ENCODE results near the gene C22orf15.

The C22orf15 gene

DNA sequence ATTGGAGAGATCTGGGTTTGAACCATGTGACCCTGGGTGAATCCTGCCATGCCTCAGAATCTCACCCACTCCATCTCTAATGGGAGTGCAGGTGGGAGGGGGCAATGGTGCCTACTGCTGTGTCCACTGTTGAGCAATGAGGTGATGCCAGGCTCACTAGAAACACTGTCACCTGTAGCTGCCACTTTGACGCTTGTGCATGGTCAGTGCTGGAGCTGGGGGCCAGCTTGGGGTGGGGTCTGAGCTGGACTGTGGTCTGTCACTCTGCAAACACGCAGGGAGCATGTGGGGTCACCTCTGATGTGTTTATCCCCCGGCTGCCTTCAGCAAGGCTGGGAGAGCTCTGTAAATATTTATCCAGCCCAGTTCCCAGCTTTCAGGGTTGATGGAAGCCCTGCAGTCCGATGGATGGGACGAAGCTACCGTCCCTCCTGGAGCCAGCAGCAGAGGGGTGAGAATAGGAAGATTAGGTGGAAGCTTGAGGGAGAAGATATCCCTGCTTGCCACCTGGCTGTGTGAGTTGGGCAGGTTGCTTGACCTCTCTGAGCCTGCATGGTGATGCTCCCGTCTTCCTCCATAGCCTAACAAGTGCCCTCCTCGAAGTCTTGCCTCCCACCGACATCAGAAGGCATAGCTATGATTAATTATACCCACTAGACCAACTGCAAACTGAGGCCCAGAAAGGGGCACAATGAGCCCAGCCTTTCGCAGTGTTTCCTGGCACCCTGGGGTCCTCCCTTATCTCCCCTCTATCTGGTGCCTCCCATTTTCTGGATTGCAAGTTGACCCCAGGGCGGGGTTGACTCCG lies 11.5 kb downstream of the C22orf15 start:
- DNase-seq, result no peak

DNA sequence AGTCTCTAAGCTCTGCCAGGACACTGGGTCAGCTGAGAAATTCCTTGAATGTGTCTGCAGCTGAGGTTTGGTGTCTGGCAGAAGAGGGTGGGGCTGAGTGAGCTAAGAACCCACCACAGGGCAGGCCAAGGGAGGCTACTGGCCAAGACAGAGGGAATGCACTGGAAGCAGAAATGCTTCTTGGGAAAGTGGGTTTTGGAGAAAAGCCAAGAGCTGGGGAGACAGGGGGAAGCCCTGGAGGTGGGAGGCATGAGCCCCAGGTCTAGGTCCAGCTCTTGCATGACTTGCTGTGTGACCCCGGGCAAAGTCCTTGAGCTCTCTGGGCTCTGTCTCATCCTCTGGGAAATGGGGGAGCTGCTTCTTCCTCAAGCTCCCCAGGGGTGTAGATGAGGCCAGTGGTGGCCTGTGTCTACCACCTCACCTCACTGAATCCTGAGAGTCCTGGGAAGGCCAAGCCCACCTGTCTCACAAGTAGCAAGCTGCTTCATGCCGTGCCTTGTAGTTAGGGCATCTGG lies 12.2 kb downstream of the C22orf15 start:
- no peak for DNase-seq

DNA sequence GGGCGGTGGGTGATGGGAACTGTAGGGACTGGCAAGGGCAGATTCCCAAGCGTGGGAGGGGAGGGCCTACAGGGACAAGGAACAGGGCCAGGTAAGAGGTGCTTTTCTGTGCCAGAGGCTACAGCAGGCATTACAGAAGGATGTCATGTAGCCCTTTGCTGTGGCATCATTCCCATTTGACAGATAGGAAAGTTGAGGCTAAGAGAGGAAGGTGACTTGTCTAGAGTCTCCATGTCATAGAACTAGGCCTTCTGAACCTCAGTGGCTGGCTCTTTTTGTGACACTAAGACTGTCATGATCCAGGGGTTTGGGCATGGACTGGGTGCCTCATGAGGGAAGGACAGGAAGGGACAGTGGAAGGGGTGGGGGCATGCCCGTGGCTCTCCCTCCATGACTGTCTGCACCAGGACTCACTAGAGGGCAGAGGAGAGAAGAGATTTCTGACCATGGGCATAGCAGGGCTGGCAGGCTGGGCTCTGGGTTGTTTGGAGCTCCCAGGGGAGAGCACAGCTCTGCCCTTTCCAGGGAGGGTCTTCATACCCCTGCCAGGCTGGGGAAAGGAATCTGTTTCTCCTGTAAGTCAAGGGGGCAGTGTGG lies 13.1 kb downstream of the C22orf15 start:
- no peak for DNase-seq

DNA sequence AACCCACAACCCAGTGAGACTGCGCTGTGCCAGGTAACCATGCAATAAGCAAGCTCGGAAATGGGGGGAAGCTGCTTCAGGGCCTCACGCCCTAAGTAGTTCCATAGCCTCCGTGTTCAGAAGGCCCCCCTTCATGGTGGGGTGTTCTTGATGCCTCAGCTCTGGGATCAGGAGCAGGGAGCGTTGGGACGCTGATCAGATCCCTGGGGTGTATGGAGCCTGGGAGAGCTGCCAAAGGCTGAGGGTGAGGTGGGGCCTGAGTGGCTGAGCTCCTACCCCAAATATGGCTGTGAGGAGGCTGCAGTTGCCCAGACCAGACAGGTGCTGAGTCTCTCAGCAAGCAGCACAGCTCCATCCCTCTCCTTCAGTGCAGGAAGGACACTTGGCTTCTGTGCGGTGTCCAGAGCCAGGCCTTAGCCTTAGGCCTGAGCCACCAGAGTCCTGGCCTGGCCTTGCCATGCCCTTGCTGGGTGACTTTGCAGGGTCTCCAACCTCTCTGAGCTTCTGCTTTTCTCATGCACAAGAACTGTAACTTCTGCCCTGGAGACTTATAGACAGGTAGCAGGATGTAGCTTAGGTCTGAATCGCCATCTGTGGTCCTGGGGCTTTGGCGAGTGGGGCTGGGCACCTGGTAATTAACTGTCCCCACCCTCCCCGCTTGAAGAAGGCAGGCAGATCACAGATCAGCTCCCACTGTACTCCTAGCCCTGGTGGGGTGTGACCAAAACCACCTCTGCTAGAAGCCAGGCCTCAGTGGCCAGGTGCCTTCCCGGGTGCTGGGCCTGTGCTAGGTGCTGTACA lies 15.2 kb downstream of the C22orf15 start:
- DNase-seq, result no peak

DNA sequence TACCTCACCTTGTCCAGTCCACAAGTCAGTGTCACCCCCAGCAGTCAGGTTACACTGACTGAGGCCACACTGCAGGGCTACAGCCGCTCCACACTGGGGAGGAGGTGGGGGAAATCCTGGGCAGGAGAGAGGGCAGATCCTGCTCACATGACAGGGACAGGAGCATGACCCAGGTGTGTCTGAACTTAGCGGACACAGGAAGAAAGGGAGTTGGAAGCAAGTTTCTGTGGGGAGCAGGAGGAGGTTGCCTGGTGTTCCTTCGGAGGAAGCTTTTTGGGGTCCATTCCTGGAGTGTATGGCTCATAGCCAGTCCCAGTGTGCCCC lies 15.7 kb downstream of the C22orf15 start:
- DNase-seq, result no peak

DNA sequence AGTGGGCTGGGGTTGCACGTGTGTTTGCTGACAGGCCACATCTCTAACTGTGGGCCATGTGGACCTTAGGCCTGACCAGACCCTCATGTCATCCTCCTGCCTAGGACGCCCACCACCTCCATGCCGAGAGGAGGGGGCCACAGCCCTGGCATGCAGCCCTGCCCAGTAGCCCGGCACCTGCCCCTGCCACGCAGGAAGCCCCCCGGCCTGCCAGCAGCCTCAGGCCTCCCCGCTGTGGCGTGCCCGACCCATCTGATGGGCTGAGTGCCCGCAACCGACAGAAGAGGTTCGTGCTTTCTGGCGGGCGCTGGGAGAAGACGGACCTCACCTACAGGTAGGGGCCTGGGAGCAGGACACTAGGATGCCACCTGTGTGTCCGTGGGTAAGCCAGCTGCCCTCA lies 16.3 kb downstream of the C22orf15 start:
- no peak for DNase-seq

DNA sequence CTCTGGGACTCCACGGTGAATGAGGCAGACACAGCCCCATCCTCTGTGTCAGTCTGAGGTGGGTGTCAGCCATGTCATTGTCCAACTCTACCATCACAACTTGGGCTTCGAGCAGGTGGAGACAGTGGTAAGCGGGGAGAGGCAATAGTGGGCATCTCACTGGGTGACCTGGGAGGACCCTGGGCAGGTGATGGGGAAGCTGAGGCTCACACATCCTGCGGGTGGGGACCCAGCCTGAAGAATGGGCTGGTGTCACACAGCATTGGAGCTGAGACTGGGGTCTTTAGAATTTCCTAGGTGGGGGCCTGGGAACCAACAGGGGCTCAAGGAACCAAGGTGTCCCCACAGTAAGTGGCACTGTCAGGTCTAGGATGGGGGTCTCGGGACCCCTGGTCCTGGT lies 16.9 kb downstream of the C22orf15 start:
- DNase-seq, result no peak

DNA sequence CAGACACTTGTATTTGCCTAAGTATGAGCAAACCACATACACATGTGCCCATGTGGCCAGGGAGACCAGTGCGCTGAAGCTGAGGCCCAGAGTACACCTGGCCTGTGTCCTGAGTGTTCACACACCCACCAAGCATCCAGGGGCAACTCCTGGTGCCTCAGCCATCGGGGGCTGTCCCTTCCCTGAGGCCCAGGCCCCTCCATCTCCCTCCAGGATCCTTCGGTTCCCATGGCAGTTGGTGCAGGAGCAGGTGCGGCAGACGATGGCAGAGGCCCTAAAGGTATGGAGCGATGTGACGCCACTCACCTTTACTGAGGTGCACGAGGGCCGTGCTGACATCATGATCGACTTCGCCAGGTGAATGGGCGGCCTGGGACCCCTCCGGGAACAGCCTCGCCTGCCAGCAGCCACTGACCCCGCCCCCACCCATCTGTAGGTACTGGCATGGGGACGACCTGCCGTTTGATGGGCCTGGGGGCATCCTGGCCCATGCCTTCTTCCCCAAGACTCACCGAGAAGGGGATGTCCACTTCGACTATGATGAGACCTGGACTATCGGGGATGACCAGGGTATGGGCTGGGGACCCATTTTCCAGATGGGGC lies 17.5 kb downstream of the C22orf15 start:
- DNase-seq, result no peak

DNA sequence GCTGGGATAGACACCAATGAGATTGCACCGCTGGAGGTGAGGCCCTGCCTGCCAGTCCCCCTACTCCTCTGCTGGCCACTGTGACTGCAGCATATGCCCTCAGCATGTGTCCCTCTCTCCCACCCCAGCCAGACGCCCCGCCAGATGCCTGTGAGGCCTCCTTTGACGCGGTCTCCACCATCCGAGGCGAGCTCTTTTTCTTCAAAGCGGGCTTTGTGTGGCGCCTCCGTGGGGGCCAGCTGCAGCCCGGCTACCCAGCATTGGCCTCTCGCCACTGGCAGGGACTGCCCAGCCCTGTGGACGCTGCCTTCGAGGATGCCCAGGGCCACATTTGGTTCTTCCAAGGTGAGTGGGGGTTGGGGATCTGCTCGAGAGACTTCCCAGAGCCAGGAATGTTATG lies 18.3 kb downstream of the C22orf15 start:
- DNase-seq, result no peak

DNA sequence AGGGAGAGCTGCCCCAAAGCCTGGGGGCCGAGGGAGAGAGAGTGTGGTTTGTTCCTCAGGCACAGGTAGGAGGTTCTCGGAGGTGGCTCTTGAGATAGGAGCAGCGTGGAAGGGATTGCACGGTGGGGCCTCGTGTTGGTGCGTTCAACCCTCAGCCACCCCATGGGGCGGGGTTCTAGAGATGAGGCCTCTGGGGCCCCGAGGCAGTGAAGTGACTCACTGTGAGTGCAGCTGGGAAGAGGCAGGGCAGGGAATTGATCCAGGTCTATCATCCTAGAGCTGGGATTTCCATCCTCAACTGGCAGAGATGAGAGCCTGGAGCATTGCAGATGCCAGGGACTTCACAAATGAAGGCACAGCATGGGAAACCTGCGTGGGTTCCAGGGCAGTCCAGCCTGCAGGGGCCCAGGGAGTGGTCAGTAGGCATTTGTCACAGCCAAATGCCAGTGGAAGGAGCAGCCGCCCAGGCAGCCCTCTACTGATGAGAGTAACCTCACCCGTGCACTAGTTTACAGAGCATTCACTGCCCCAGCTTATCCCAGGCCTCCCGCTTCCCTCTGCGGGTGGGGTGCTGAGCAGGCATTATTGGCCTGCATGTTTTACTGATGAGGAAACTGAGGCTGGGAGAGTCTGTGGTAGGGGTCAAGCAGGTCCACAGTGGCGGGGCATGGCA lies 18.9 kb downstream of the C22orf15 start:
- no peak for DNase-seq

DNA sequence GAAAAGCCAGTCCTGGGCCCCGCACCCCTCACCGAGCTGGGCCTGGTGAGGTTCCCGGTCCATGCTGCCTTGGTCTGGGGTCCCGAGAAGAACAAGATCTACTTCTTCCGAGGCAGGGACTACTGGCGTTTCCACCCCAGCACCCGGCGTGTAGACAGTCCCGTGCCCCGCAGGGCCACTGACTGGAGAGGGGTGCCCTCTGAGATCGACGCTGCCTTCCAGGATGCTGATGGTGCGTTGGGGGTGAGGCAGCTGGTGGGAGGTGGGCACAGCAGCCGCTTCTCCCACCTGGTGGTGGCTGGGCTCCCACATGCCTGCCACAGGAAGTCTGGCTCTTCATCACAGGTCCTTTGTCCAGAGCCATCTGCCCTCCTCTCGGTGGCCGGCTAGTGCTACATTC lies 19.5 kb downstream of the C22orf15 start:
- no peak for DNase-seq

DNA sequence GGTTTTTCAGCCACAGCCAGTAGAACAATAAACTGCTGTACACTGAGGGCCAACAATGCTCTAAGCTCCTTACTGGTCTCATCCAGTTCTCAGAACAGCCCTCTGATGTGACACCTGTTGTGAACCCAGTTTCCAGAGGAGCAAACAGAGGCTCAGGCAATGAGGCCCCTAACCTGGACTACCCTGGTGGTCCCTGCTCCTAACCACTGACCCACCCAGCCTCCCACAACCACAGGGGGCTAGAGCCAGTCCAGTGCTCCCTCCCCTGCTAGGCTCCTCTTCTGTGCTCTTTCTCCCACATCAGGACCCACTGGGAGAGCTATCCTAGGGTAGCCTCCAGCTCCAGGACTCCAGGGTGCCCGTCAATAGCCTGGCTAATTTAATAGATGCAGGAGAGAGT lies 19.9 kb downstream of the C22orf15 start:
- DNase-seq, result no peak

DNA sequence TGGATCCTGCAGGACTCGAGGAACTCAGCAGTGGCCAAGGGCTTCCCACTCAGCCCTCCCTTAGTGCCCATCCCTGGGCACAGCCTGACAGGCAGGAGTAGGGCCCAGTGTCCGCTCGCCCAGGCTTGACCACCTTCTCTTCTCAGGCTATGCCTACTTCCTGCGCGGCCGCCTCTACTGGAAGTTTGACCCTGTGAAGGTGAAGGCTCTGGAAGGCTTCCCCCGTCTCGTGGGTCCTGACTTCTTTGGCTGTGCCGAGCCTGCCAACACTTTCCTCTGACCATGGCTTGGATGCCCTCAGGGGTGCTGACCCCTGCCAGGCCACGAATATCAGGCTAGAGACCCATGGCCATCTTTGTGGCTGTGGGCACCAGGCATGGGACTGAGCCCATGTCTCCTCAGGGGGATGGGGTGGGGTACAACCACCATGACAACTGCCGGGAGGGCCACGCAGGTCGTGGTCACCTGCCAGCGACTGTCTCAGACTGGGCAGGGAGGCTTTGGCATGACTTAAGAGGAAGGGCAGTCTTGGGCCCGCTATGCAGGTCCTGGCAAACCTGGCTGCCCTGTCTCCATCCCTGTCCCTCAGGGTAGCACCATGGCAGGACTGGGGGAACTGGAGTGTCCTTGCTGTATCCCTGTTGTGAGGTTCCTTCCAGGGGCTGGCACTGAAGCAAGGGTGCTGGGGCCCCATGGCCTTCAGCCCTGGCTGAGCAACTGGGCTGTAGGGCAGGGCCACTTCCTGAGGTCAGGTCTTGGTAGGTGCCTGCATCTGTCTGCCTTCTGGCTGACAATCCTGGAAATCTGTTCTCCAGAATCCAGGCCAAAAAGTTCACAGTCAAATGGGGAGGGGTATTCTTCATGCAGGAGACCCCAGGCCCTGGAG lies 20.7 kb downstream of the C22orf15 start:
- DNase-seq, result no peak

DNA sequence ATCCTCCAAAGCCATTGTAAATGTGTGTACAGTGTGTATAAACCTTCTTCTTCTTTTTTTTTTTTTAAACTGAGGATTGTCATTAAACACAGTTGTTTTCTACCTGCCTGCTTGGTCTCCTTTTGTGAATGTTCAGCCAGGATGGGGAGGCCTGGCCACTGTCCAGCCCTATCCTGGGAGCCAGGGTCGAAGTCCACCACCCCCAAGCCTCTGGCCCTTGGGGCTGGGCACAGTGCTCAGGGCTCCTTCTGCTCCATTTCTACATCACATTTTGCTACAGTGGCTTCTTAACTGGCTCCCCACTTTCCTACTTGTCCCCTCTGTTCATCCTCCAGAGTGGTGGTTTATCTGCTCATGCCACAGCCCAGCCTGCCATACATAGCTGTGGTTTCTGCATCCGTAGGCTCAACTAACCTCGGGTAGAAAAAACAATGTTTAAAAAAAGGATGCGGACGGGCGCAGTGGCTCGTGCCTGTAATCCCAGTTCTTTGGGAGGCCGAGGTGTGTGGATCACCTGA lies 21.5 kb downstream of the C22orf15 start:
- DNase-seq, result peak in 1 of 2 experiments; percentile 4

DNA sequence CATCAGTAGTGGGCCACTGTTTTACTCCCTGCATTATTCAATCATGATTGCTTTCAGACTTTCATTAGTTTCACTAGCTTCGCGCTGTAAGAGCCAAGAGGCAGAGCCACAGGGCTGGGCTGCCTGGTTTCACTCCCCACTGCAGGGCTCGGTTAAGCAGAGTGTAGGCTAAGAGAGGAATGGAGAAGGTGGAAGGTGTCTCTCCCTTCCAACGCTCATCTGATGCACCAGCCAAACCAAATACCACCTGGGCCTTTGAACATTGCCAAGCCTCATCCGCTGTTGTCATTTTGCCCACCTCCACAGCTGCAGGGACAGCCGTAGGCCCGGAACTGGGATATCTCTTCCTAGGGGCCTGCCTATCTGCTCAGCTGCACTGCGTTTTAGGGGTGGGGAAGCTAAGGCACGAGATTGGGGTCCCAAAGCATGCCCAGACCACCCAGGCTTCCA lies 23.5 kb downstream of the C22orf15 start:
- DNase-seq, result no peak

DNA sequence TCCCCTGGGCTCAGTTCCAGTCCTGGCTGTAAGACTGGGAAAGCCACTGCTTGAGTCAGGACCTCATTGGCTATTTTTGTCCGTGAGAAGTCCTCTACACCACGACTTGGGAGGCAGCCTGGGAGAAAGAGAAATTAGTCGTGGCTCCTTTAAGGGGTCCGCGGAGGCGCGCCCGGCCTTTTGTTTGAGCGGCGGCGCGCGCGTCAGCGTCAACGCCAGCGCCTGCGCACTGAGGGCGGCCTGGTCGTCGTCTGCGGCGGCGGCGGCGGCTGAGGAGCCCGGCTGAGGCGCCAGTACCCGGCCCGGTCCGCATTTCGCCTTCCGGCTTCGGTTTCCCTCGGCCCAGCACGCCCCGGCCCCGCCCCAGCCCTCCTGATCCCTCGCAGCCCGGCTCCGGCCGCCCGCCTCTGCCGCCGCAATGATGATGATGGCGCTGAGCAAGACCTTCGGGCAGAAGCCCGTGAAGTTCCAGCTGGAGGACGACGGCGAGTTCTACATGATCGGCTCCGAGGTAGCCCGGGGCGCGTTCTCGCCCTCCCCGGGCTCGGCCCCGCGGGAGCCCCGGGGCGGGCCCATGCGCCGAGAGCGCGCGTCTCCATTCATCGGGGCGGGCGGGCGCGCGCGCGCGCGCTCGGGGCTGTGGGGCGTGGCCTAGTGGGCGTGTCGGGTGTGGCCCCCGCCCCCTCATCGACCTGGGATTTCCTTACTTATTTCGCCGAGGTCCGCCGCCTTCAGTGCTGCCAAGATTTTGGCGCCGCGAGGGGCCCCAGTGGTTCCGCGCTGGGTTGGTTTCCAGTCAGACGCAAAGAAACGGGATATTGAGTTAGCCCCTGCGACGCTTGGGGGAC lies 24.2 kb downstream of the C22orf15 start, which contains the start of gene SMARCB1:
Gene SMARCB1 (plus strand): TSS at position 215 of the 848 bp plus-strand sequence. CDS start 204 bp downstream, at position 419.
- peak; percentile 81 to 84 for DNase-seq

DNA sequence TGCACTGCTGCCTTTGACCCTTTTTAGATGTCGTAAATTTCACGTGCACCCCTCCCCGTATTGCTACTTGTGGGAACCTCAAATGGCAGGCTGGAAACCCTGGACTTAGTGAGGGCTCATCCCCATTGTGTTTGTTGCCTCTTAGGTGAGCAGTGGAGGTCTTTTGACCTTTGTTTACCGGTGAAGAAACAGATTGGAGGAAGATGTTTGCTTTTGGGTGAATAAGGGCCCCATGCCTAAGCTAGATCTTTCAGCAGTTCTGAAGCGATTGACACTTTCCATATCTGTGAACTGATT lies 24.8 kb downstream of the C22orf15 start:
- no peak for DNase-seq

DNA sequence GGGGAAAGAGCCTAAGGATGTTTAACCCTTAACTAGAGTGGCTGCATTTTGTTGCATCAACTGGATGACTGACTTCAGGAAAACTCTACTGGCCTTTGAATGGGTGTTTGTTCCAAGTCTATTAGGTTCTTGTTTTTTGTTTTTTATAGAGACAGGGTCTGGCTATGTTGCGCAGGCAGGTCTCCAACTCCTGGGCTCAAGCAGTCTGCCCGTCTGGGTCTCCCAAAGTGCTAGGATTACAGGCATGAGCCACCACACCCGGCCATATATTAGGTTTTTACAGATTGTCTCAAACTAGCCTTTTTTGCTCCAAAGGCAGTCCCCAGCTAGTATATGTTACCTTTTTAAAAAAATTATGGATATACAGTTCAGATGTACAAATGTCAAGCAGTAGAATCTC lies 25.1 kb downstream of the C22orf15 start:
- DNase-seq, result no peak

DNA sequence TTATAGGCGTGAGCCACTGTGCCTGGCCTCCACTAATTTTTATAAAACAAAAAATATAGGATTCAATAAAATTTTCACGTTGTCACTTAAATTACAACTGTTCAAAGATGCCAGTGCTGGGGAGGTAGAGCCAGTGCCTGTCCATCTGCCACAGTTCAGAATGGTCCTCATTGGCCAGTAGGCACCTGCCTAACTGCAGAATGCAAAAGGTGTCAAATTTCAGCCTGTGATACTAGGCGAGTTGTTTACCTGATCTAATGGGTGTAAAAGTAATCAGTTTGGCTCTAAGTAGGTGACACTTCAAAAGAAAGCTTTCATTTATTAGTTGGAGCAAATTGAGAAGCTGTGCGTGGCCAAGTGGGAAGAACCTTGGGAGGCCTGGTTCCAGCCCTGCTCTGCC lies 26.3 kb downstream of the C22orf15 start:
- DNase-seq, result no peak

DNA sequence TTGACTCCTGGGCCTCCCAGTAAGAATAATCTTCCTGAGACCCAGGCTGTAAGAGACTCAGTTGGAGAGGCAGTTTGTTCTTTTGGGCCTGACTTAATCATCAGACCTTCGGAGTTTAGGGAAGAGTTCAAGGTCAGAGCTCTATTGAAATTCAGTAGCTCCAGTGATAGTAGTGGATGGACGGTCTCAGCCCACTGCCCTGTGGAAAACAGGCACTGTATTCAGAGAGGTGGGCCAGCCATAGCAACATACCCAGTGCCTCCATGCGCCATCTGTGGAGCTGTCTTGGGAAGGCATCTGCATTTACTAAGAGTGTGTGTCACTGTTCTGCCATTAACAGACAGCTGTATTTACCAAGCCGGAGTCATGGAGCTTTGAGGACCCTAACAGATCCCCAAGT lies 26.8 kb downstream of the C22orf15 start:
- DNase-seq, result no peak

Measured in Kasumi-1 (cell line).